SH-SY5Y (cell line): ENCODE data around the gene ARHGAP20.

Experiments
- GATA2 ChIP-seq: IDR thresholded peaks from 2 replicates; pipeline ENCODE4 v1.6.1; 2011; ENCODE audit warnings: mild to moderate bottlenecking, low read depth, low read length
- GATA3 ChIP-seq: IDR thresholded peaks from 2 replicates; pipeline ENCODE4 v1.6.1; 2011; ENCODE audit warnings: low read depth, mild to moderate bottlenecking, low read length, moderate library complexity

- TF ChIP-seq GATA2 (no peak), GATA3 (no peak)
Observed at GRCh38 chr11:110601936-110602335, 110.3 kb downstream of the ARHGAP20 start.
